T-helper 1 cell (primary cell): ENCODE data around the gene SERTAD1.

ENCODE experiments used
- DNase-seq, 5 donors: peaks; one replicate each; pipeline ENCODE4 v3.0.0-alpha.2; 2012 to 2020

The SERTAD1 gene

GRCh38 chr19:40374084-40374483 is 51.7 kb downstream of the SERTAD1 start:
- no peak for DNase-seq

DNA sequence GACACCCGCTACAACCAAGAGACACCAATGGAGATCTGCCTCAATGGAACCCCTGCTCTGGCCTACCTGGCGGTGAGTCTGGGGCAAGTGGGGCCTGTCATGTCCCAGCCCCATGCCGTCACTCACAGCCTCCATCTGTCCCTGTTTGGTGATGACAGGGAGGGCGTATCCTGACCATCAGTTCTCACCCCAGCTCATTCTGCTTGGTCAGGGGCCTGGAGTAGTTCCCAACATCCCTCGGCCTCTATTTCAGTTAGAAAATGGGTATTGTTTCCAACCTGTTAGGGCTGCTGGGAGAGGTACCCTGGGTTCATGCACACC is 54.0 kb downstream of the SERTAD1 start:
- no peak for DNase-seq
